GM18951 (cell line): ENCODE results near the gene KCNJ6.

Source experiments
- POLR2A ChIP-seq: IDR thresholded peaks from 4 replicates; pipeline ENCODE4 v1.6.1; 2011; ENCODE audit warnings: mild to moderate bottlenecking; ENCODE audit not compliant: insufficient read length, insufficient read depth; ENCODE audit errors: extremely low read depth
- in situ Hi-C: fragments of 300-500 bp; cut with MboI; formaldehyde crosslinking; loops from one replicate; pipeline ENCODE4 v1.12.0; 2022; ENCODE audit warnings: low sequenced_read_pairs, mixed read lengths, inconsistent platforms; ENCODE audit not compliant: unreplicated experiment

Gene KCNJ6

DNA sequence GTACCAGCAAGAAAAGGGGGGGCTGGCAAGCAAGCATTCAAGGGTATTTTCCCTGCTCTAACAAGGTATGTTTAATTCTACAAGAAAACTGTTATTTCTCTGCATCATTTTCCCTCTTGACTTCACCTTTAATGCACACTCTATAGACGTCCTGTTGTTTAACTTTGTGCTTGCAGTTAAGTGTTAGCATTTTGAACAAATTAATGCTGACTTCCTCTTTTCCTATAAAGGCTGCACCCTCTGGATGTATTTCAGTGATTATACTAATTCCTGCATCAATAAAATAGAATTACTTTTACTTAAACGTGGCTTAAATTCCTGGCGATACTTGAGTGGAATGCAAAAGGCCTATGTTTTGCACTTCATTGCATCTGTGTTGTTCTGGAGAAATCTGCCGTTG lies 183.3 kb downstream of the KCNJ6 start:
- TF ChIP-seq POLR2A: no peak
- in situ Hi-C loops: no loop called here

DNA sequence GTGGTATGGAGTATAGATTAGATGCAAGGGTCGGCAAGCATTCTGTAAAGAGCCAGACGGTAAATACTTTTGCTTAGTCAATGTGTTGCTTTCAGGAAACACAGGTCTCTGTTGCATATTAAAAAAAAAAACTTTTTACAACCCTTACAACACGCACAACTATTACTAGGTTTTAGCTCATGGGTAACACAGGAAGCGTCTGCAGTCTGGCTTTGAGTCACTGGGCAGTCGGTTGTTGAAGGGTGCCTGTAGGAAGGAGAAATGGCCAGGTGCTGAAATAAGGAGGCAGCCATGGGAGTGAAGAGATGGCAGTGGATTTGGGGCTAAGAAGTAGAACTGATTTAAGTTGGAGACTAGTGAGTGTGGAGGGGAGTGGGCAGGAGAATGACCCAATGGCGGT lies 192.1 kb downstream of the KCNJ6 start:
- no peak for TF ChIP-seq POLR2A
- in situ Hi-C loops: loop anchor here (25.0 kb wide), 2 partner anchors 413 to 638 kb away; no protein-coding TSS in a partner anchor

DNA sequence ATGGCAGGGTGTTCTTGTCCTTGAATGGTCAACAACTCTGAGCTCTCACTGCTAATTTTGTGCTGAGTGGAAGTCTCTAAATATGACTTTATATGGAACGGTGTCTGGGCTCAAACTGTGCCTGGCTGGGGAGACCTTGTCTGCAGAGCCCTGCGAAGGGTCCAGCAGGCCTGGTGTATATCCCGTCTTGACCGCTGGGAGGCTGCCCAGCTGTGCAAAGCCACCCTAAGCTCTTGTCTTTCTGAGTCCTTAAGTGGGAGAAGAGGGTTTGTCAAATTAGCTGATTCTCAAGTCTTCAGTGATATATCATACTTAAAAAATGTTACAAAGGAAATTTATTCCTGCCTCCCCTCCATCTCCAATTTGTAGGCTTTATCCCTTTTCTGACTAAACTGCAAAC lies 198.7 kb downstream of the KCNJ6 start:
- in situ Hi-C loops: loop anchor here (25.0 kb wide), 2 partner anchors 420 to 645 kb away; no protein-coding TSS in a partner anchor
- no peak for TF ChIP-seq POLR2A

DNA sequence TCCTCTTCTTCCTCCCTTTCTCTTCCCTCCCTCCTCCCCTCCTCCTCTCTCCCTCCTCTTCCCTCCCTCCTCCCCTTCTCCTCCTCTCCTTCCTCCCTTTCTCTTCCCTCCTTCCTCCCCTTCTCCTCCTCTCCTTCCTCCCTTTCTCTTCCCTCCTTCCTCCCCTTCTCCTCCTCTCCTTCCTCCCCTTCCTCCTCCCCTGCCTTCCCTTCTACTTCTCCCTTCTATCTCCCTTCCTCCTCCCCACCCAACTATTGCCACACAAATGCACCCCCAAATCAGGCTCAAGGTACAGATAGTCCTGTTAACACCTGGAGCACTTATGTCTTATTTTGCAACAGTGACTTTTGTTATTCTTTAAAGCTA lies 203.7 kb downstream of the KCNJ6 start:
- in situ Hi-C loops: loop anchor here (25.0 kb wide), 2 partner anchors 425 to 650 kb away; no protein-coding TSS in a partner anchor

DNA sequence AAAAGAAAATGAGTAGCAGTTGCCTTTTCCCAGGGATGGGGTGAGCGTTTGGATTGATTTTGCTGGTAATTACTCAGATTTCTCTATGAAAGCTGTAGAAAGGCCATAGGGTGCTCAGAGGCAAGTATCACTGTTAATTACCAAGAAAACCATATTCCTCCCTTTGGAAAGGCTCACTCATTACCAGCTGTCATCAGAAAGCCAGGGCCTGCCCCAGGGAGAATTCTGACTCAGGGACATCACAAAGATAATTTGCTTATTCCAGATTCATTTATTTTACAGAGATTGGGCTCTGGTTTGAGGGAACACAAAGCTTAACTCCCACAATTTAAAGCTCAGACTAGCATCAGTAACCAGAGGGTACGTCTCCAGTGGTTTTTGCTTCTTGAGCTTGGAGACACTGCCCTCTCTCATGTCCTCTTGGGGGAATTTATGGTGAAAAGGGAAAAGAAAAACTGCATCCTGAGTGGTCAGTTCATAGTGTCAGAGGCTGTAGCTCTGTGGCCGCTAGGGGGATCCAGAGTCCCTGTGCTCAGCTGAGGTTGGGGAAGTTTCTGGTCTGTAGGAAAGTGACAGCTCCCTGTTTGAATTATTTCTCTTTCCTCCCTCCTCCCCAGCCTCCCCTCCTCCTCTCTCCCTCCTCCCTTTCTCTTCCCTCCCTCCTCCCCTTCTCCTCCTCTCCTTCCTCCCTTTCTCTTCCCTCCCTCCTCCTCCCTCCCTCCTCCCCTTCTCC lies 204.3 kb downstream of the KCNJ6 start:
- no peak for TF ChIP-seq POLR2A
- in situ Hi-C loops: loop anchor here (25.0 kb wide), 2 partner anchors 425 to 650 kb away; no protein-coding TSS in a partner anchor

DNA sequence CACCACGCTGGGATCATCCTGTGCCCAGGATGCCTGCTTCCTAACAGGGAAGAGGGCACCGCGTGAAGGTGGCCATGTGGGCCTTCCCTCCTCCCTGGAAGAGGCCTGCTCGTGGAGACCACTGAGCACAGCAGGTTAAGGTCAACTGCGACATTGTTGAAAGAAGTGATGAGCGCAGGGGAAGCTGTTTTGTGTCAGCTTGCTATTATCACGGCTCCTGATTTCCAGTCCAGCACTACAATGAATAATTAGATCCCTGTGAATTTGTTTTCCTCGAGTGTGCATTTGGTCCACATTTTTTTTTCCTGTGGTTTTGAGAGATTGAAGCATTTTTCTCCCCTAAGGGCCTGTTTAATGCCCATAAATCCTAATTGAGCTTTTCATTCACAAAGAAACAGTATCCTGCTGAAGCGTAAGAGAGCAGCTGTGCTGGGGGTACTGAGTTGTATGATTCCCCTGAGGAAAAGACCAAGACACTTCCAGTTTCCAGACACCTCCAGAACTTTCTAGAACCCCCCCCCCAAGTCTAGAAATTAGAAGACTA lies 204.9 kb downstream of the KCNJ6 start:
- no peak for TF ChIP-seq POLR2A
- in situ Hi-C loops: loop anchor here (25.0 kb wide), 2 partner anchors 426 to 651 kb away; no protein-coding TSS in a partner anchor

DNA sequence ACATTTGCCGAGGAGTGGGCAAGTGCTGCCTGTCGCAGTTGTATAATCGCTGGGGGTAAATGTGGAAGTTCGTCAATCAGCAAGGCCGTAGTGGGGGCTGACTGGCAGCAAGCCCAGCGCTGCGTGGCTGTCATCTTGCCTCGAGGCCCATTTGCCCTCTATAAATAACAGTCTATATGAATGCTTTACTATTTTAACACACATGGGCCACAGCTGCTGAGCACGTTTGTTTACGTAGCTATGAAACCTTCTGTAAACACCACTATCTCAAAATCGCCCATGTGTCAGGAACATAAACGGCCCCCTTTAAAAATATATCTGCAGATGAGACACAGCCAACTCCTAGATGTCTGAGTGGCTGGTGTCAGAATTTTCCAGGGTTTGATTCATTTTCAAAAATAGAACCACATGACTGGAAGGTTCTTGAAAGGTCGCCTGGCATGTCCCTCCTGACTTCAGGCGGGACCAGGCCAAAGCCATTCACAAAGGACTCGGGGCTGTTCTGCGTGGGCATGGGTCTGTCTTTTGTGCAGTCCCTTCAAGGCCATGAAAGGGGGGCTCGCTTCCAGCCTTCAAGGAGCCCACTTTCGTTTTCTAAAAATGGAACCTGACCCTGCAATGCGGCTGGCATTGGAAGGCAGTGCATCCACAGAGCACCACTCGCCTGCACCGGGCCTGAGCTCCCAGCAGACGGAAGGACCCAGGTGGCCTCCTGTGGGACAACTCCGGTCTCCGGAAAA lies 205.5 kb downstream of the KCNJ6 start:
- in situ Hi-C loops: loop anchor here (25.0 kb wide), 2 partner anchors 427 to 652 kb away; no protein-coding TSS in a partner anchor

DNA sequence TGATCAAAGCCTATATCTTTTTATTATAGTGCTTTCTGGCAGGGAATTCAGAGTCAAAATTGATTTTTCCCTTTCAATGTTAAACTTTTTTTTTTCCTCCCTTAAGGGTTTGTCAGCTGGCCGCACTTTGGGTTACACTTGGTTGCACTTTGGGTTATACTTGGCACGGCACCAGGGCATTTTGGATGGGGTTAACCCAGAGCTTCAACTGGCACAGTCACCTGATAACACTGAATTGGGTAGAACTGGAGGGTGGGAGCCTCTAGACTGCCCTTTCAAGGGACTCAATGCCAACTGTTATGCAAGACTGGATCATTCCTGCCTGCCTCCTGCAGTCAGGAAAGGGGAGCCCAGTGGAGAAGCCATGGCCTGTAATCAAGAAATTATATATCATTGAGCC lies 211.5 kb downstream of the KCNJ6 start:
- in situ Hi-C loops: loop anchor here (25.0 kb wide), 2 partner anchors 433 to 658 kb away; no protein-coding TSS in a partner anchor
- TF ChIP-seq POLR2A: no peak

More for the DNA sequence above, 205.5 kb downstream of the KCNJ6 start:
- TF ChIP-seq POLR2A: no peak

DNA sequence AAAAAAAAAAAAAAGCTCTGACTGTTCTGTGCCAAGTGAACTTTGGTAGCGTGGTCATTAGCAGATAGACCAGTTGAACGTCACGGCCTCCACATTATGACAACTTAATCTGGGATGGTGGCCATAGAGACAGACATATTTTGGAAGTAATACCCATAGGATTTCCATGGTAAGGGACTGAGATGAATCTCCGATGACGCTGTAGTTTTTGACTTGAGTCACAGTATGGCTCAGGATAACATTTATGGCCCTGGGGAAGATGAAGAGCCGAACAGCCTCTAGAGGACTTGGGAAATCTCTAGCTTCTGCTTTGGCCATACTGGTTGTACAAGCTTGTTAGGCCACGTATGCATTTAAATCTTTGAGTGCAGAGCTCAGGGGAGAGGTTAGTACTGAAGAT lies 214.0 kb downstream of the KCNJ6 start:
- no peak for TF ChIP-seq POLR2A
- in situ Hi-C loops: loop anchor here (25.0 kb wide), 2 partner anchors 435 to 660 kb away; no protein-coding TSS in a partner anchor

DNA sequence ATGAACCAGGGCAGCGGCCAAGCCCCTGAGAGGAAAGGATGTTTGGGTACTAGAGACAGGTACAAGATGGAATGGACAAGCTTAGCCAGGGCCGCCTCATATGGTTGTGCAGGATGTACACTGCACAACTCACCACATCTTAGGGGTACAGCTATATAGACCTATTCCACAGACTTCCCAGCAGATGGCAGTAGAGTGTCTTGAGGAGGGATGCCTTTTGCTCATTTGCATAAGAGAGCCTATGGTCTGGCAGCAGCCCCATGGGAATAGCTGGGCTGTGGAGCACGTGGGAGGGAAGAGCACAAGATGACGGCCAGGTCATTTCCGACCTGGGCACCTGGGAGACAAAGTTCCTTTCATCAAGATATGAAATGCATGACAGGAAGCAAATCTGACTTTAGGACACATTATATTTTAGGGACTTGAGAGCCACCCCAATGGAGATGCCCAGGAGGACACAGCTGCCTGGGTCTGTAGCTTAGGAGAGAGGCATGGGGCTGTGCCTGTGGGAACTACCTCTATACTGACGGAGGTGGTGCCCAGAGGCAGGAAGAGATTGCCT lies 215.5 kb downstream of the KCNJ6 start:
- no peak for TF ChIP-seq POLR2A
- in situ Hi-C loops: loop anchor here (25.0 kb wide), 2 partner anchors 437 to 662 kb away; no protein-coding TSS in a partner anchor

DNA sequence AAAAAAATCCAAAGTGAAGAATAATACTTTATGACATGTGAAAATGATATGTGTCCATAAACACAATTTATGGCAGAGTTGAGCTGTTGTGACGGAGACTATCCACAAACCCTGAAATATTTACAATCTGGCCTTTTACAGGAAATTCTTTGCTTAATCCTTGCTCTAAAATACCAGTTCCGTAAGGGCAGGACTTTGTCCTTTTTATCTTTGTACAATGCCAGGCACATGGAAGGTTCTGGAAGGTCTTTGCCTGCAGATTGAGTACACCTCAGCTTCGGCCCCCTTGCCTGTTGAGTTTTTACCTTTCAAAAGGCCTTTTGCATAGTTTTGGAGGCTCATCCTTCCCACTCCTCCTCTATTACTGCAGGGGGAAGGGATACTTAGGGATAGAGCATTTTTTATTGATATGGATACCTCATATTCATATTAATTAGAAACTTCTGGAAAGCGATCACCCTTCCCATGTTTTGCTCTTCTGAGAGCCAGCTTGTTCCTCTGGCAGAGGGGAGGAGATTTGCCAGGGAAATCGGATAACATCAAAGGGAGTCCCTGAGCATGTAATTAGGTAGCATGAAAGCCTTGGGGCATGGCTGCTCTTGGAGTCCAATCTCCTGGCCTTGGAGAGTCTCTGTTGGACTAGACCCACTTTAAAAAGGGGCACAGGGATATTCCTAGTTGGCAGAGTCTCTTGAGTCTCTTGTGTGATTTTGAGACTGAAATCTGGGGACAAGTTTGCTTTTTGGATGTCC lies 217.1 kb downstream of the KCNJ6 start:
- in situ Hi-C loops: no loop called here

DNA sequence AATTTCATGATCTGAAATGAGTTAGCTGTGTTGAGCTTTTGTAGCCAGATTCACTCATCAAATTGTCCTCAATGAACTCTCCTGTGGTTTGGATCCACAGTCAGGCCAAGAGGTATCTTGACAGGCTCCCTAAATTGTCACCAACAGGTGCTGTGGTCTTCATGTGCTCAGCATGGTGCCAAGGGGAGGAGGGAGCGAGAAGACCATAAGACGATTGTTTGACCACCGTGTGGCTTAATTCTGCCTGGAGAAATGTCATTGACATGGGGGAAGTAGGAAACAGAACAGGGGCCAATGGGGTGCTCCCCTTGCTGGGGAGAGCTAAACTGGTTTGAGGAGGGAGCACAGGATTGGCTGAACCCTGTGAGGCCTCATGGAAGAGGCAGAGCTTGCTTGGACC lies 219.3 kb downstream of the KCNJ6 start:
- in situ Hi-C loops: no loop called here
- no peak for TF ChIP-seq POLR2A

More for the DNA sequence above, 217.1 kb downstream of the KCNJ6 start:
- no peak for TF ChIP-seq POLR2A
